Colon (tissue), 2 donors: ENCODE results near the gene IQGAP2.
A peak's percentile ranks its signal among the peaks of the same experiment; 100 is the strongest.
"Not testable (repeated sequence)": the region's sequence is repeated elsewhere in the genome, so short reads cannot be mapped to it uniquely, and the experiment has no call there.

ENCODE experiments used
- FAIRE-seq: peaks from 2 replicates; lab custom pipeline; 2012; peaks lifted over from hg19 to GRCh38; lab: Jason Lieb, UNC
- donor health status: control.
- donor health status: control.

Gene IQGAP2

DNA sequence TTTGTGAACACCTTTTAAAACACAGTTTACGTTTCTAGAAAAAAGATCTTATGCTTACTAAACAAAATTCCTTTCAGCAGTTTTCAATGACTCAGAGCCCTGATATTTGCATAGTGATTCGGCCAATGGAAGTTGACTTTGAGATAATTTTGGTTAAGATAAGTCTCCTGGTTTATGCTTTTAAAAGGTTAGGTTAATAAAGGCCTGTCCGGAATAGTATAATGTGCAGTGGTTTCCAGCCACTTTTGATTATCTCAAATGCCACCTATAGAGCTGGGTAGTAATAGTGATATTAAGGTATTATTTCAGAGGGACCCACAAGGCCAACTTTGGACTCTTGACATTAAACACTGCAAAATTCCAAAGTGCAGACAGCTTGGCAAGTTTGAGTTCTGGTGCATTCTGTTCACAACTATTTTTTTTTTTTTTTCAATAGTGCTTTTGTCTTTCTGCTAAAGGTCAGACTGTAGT lies 134.0 kb downstream of the IQGAP2 start:
- FAIRE-seq = no peak

- FAIRE-seq = no peak
These were observed 139.2 kb downstream of the IQGAP2 start for GRCh38 chr5:76542241-76542640.

GRCh38 chr5:76542887-76543690 lies 140.0 kb downstream of the IQGAP2 start:
- FAIRE-seq = no peak

GRCh38 chr5:76544268-76544926 lies 141.3 kb downstream of the IQGAP2 start:
- FAIRE-seq = no peak

DNA sequence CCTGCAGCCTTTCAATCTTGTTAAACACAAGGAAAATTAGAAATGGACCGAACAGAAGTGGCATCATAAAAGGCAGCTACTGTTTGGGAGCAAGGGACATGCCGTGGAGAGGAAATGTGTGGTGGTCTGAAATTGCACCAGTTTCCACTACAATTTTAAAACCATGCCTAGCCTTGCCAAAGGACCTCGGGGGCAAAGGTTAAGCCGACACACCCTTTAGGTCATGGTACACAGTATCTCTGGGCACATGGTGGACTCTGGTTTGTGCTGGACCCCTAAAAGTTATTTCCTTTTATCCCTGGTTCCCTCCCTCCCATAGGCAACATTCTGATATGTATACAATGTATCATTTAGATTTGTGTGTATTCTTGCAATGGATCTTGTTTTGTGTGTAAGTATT lies 142.1 kb downstream of the IQGAP2 start:
- FAIRE-seq = no peak

DNA sequence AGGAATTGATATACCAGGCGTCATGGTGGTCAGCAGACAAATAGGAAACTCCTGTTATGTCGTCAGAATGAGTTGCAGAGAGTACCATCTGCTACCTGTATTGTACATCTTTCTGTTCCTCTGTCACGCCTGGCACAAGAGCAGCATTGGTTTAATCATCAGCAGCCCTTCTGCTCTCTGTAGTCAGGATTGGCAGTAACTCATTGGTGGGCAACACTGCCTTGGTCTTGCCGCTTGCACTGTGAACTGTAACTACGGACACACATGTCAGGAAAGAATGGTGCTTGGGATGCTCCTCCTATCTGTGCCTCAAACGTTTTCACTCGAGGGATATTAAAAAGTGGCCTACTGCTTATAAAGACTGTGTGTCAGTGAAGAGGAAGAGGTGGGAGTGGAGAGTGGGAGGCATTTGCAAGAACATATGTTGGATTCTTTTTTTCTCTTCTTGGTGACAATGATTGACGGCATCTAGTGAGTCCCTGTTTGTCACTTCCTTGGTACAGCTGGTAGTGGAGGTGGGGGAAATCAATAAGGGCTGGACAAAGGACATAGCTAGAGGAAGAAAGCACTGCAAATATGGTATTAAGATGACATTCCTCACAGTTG lies 143.5 kb downstream of the IQGAP2 start:
- FAIRE-seq = no peak

DNA sequence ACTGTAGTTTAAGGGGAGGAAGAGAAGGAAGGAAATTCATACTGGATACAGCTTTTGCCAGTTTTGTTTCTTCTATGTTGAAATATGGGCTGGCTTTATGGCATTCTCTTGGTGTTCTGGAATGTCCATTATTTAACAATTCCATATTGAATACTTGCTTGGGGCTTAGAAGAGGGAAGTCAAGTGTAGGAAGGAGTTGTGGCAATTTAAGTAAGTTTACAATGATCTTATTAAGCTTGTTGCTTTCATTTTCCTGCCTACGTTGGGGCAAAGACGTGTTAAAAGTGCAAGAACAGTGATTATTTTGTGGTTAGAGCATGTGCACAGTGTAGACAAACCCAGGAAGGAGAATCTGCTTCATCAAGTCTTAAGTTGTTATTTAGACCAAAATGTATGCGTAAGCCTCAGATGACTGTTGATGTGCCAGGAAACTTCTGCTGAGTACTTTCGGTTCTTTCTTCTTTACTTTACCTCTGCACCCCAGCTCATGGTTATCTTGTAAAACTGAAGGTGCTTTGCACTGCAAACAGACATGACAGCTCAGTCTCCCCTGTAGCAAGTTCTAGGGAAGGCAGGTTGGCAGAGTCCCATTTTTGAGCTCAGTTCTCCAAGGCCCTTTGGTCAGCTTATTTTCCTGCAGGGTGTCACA lies 144.3 kb downstream of the IQGAP2 start:
- peak; percentile 51 for FAIRE-seq

GRCh38 chr5:76547891-76548524 lies 144.9 kb downstream of the IQGAP2 start:
- no peak for FAIRE-seq

DNA sequence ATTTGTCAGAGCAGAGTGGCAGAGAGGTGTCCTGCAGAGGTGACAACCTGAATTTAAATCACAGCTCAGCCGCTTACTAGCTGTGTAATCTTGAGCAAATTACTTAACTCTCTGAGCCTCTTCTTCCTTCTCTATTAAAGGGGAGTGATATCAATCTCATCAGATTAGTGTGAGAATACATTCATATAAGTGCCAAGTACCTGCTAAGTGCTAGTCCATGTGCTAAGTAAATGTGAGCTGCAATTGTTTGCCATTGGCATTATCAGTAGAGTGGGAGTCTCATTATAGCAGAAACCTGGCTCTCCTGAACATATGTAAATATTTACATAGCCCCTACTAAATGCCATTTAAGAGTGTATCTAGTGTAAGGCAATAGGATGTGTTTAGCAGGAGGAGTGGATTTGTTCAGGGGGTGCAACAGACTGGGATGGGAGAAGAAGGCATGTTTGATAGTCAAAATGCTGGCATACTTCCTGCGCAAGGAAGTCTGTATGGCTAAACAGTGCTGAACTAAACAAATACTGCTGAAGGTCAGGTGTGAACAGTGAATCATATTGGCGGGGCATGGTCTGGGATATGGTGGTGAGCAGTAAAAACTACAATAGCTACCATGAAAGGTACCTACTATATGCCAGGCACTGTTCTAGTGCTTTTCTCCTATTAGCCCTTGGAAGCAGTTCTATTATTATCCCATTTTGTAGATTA lies 145.6 kb downstream of the IQGAP2 start:
- peak; percentile 10 for FAIRE-seq

DNA sequence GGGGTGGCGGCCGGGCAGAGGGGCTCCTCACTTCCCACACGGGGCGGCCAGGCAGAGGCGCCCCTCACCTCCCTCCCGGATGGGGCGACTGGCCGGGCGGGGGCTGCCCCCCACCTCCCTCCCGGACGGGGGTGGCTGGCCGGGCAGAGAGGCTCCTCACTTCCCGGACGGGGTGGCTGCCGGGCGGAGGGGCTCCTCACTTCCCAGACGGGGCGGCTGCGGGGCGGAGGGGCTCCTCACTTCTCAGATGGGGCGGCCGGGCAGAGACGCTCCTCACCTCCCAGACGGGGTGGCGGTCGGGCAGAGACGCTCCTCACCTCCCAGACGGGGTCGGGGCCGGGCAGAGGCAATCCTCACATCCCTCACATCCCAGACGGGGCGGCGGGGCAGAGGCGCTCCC lies 147.8 kb downstream of the IQGAP2 start:
- not testable (repeated sequence) for FAIRE-seq

- no peak for FAIRE-seq
These were observed 149.5 kb downstream of the IQGAP2 start for GRCh38 chr5:76552546-76552945.

DNA sequence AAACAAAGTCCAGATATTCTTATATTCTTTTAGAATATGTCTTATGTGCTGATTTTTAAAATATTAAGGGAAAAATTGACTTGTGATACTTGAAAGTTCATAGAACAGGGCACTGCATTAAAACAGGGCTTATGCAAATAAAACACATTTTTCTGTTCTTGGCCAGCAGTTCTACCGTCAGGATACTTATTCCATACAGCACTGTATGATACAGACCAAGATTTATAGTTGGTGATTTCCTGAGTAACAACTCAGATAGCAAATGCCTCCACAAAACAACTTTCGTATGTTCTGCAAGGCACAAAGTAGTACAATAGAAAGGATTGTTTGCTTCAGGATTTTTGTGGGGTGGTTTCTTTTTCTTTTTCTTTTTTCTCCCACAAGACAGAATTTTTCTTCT lies 150.2 kb downstream of the IQGAP2 start:
- no peak for FAIRE-seq

DNA sequence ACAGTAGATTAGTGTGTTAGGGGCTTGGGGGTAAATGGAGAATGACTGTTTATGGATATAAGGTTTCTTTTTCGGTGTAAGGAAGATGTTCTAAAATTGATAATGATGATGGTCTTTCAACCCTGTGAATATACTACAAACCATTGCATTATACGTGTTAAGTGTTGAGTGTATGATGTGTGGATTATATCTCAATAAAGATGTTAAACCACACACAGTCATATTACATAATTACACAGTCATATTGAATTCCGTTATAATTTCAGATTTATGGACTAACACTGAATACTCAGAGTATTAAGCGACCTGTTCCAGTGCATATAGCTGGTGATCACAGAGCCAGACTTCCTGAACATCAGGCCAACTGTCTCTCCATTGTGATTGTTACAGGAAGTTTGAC lies 152.0 kb downstream of the IQGAP2 start:
- FAIRE-seq = no peak

- FAIRE-seq = no peak
These were observed 152.6 kb downstream of the IQGAP2 start for GRCh38 chr5:76555717-76556116.

DNA sequence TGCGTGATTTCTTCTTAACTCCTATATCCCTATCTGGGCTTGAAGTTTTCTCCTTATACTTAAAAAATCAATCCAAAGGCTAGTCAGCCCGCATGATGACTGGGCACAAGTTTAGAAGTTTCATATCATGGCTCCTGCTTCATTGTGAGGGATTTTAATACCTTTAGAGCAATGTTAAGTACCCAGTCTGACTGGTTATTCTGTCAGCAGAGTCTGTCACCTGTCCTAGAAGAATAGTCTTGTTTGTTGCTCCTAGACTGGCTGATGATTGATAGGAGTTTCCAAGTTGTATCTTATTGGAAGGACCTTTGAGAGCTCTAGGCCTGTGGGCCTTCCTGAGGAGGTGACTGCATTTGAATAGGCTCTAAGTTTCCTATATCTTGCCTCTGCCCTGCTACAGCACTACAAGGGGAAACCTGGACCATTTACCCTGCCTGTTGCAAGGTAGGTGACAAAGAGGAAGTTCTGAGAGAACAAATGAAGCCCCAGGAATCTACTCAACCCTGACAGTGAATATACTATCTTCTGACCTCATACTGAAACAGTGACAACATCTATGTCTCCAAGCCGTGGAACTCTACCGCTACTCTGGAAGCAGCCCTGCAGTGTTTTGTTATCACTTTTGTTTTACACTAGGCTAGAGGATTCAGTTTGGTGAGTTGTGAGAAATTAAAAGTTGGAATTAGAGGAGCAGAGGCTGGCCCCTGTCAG lies 153.6 kb downstream of the IQGAP2 start:
- FAIRE-seq = no peak

- FAIRE-seq = no peak
These were observed 158.1 kb downstream of the IQGAP2 start for GRCh38 chr5:76560952-76561891.

GRCh38 chr5:76561959-76562358 lies 158.9 kb downstream of the IQGAP2 start:
- FAIRE-seq = no peak

GRCh38 chr5:76565009-76565408 lies 161.9 kb downstream of the IQGAP2 start:
- no peak for FAIRE-seq

DNA sequence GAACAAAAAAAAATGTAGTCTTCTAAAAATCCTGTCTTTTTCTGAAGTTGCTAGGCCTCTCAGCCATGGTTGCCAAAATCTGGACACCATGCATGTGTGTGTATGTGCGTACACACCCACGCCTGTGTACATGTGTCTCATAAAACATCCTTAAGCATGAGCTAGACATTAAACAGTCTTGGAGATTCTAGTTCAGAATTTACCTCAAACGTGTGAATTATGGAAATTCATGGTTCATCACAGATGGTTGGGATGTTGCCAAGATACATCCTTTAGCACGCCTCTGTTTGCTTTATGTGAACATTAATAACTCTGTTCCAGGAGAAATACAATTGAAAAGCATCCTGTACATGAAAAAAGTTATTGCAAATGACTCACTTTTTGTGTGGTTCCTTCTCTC lies 167.1 kb downstream of the IQGAP2 start:
- no peak for FAIRE-seq

DNA sequence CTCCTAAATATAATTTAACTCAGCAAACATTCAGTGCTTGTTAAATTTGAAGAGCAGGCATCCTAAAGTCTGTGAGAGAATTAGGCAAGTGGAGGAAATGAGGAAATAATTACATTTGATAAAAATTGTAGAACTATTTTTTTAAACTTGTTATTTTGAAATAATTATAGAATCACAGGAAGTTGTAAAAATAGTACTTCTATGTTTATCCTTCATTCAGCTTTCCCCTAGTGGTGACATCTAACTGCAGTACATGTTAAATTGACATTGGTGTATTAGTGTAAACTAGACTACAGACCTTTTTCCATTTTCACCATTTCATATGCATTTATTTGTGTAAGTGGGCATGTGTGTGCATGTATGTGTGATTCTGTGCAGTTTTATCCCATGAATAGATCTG lies 168.5 kb downstream of the IQGAP2 start:
- FAIRE-seq = peak; percentile 21
